ENCODE data around the gene CASQ1. TPM values are rescaled to one million over a fixed set of nuclear protein-coding genes. Genes with fewer than 3 reads are reported as not detected.

Gene CASQ1
- total RNA-seq, 2 experiments from 2014 or later = not detected

DNA sequence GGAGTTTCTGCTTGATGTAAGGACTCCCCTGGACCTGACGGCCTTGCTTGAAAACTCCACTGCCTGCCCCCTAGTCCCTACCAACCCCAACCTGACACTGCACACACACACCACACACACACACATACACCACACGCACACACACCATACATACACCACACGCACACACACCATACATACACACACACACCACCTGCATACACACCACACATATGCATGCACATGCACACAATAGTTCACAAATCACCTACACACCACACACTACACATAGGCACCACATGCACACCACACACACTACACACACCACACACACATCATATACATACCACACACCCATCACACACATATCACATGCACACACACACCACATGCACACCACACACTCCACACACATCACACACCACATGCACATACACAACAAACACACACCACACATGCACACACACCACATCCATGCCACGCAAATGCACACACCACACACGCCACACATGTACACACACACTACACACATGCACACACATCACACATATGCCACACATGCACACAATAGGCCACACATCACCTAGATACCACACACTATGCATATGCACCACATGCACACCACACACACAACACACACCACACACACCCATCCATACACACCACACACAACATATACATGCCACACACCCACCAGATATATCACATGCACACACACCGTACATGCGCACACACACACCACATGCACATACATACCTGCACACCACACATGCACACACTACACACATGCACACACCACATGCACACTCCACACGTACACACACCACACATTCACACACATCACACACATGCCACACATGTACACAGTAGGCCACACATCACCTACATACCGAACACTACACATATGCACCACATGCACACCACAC lies 3.7 kb downstream of the CASQ1 start:
- DNase-seq = no peak
- peaks cover 4% of the 10 kb centered on the region for H3K27me3 Mint-ChIP-seq
- no peak overlapping the region for H3K4me3 Mint-ChIP-seq
- H3K4me1 Mint-ChIP-seq = no peaks in the 10 kb centered on the region
- H3K27ac Mint-ChIP-seq = no peak overlapping the region
- H3K9me3 Mint-ChIP-seq = no peaks in the 10 kb centered on the region
- ChIA-PET CTCF (interaction anchor here (0.6 to 3.0 kb wide), 20 partner anchors 7 to 186 kb away, joined by 3 to 21 read pairs (median 5); partner anchors contain the start of gene PEX19), POLR2A (no interaction called here)
- no peaks in the 10 kb centered on the region for H3K36me3 Mint-ChIP-seq (ENCODE audit: low read depth)

DNA sequence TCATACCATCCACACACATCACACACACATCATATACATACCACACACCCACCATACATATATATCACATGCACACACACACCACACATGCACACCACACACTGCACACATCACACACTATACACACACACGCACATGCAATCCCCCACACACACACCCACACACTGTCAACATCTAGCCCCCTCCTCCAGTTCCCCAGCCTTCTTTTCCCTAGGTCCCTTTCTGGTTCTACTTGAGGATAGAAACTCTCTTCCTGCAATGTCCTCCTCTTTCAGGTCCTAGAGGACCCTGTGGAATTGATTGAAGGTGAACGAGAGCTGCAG lies 4.3 kb downstream of the CASQ1 start:
- no peak for DNase-seq
- H3K4me1 Mint-ChIP-seq = no peaks in the 10 kb centered on the region
- POLR2A ChIA-PET = no interaction called here
- CTCF ChIA-PET = no interaction called here
- no peaks in the 10 kb centered on the region for H3K9me3 Mint-ChIP-seq
- H3K27me3 Mint-ChIP-seq = peaks cover 2% of the 10 kb centered on the region
- no peaks in the 10 kb centered on the region for H3K36me3 Mint-ChIP-seq (ENCODE audit: low read depth)
- no peak overlapping the region for H3K27ac Mint-ChIP-seq
- no peak overlapping the region for H3K4me3 Mint-ChIP-seq

DNA sequence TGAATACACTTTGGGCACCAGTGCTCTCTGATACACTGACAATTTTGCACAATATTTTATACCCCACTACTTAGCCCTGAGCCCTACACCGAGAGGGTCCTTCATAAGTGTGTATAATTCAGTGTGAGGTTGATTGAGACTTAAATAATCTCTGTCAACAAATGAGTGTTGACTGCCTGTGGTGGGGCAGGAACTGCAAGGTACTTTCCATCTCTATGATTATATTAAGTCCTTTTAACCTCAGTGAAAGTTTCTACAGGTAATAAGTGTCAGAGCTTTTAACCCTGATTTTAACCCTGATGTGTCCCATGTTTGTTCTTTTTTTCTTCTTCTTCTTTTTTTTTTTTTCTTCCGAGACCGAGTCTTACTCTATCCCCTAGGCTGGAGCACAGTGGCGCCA lies 5.8 kb downstream of the CASQ1 start:
- Mint-ChIP-seq H3K9me3 (no peaks in the 10 kb centered on the region), H3K4me3 (no peak overlapping the region), H3K4me1 (no peaks in the 10 kb centered on the region), H3K27me3 (peaks cover 2% of the 10 kb centered on the region), H3K27ac (no peak overlapping the region), H3K36me3 (ENCODE audit: low read depth) (no peaks in the 10 kb centered on the region)
- CTCF ChIA-PET = interaction anchor here (0.6 to 1.4 kb wide), 6 partner anchors 8 to 117 kb away, joined by 3 to 6 read pairs (median 4); no protein-coding TSS in a partner anchor
- POLR2A ChIA-PET = no interaction called here
- DNase-seq = no peak

DNA sequence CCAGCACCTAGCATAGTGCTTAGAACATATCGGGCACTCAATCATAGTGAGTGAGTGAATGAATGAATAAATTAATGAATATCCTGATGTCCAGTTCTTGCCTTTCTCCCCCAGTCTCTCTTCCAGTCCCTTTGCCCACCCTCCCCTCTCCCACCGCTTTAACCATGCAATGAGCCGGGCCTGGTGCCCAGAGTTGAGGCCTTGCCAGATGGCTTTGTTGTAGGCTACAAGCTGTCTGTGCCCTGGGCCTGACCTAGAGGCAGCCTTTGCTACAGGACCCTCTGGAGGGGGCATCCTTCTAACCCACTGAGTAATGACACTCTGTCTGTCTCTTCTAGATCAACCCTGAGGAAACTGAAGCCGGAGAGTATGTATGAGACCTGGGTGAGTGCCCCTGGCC lies 6.9 kb downstream of the CASQ1 start:
- no peak overlapping the region for H3K4me3 Mint-ChIP-seq
- no peaks in the 10 kb centered on the region for H3K4me1 Mint-ChIP-seq
- ChIA-PET CTCF (no interaction called here), POLR2A (no interaction called here)
- no peak for DNase-seq
- H3K27ac Mint-ChIP-seq = no peak overlapping the region
- peaks cover 2% of the 10 kb centered on the region for H3K27me3 Mint-ChIP-seq
- no peaks in the 10 kb centered on the region for H3K9me3 Mint-ChIP-seq
- no peaks in the 10 kb centered on the region for H3K36me3 Mint-ChIP-seq (ENCODE audit: low read depth)

DNA sequence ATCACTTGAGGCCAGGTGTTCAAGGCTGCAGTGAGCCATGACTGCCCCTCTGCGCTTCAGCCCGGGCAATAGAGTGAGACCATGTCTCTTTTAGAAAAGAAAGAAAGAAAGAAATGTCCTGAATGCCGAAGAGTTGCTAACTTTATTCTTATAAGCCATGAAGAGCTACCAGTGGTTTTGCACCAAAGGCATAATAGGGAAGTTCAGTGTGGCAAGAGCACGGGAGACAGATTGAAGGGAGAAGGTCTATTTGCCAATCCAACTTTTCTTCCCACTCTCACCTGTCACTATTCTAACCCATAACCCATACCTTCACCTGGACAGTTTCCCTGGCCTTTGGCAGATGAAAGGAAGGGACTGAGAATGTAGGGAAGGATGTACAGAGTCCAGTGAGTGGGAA lies 10.4 kb downstream of the CASQ1 start:
- POLR2A ChIA-PET = no interaction called here
- Mint-ChIP-seq H3K4me1 (peaks cover 13% of the 10 kb centered on the region), H3K36me3 (ENCODE audit: low read depth) (no peaks in the 10 kb centered on the region), H3K27me3 (peaks cover 2% of the 10 kb centered on the region), H3K9me3 (no peaks in the 10 kb centered on the region), H3K27ac (no peak overlapping the region), H3K4me3 (no peak overlapping the region)
- CTCF ChIA-PET = interaction anchor here (1.0 to 2.5 kb wide), 5 partner anchors 10 to 95 kb away, joined by 3 to 8 read pairs (median 3); partner anchors contain the start of gene DCAF8
- no peak for DNase-seq

DNA sequence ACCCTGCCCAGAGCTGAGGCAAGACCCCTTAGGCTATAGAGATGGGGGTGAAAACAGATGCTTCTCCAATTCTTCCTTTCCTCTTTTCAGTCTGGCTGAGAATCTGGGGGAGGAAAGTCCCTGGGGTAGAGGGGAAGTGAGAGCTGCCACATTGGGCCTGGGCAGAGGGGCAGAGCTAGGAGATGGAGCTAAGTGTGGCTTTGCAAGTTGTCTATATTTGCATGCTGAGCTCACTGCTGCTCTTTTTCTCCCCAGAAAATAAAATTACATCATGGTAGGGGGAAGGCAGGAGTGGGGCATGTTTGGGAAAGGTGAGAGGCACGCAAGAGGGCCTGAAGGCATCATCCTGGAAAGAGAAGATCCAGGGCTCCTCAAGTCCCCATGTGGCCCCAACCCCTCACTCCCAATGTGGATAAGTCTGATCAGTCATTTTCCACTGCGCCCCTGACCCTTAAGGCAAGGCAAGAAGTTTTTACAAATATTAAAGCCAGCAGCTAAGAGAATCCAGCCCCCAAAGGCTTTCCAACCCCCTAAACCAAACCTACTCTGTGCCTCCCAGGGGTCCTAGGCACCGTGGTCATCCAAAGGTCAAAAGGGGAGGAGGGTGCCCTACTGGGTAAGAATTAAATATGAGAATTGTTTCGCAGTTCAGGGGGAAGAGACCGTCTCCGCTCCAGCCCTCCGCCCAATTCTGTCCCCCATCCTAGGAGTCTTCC lies 14.3 kb downstream of the CASQ1 start:
- peak overlapping the region; percentile 86 for H3K4me3 Mint-ChIP-seq
- ChIA-PET CTCF (interaction anchor here (1.4 to 3.1 kb wide), 3 partner anchors 9 to 86 kb away, joined by 6 to 19 read pairs (median 6); no protein-coding TSS in a partner anchor), POLR2A (interaction anchor here (0.6 kb wide), 1 partner anchor 58 kb away, joined by 6 read pairs; no protein-coding TSS in a partner anchor)
- H3K9me3 Mint-ChIP-seq = no peaks in the 10 kb centered on the region
- H3K27me3 Mint-ChIP-seq = no peaks in the 10 kb centered on the region
- peak overlapping the region; percentile 68 for H3K27ac Mint-ChIP-seq
- H3K36me3 Mint-ChIP-seq (ENCODE audit: low read depth) = peaks cover 3% of the 10 kb centered on the region
- DNase-seq = no peak
- H3K4me1 Mint-ChIP-seq = peaks cover 32% of the 10 kb centered on the region

DNA sequence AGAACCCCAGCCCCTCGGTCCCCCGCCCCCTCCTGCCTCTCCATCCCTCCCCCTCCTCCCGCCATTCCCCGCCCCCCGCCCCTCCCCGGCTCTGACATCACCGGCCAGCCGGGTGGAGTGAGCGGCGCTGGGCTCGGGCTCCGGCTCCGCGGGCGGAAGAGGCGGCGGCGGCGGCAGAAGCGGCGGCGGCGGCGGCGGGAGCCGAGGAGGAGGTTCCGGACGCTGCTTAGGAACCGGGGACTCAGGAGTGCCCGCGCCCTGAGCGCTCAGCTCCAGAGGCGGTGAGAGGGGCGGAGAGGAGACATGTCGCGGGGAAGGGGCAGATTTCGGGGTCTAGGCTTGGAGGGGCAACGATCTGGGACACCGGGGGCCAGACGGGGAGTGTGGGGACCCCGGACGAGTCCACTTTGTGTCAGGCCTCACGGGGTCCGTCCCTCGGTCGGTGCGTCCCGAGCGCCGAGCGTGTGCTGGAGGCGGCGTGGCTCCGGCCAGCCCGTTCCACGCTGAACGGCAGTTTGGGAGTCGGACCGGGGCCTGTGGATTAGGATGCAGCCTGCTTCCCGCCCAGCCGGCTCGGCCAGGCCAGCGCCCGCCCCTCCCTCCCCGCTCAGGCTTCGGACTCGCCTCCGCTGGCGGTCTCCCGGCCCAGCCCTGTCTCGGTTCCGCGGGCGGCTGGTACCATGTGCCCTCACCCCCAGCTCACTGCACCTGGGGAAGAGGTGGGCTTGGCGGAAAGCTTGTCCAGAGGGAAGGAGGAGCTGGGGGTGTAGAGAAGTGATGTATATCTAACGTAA lies 15.1 kb downstream of the CASQ1 start, which contains the start of gene PEA15:
Gene PEA15 (plus strand): TSS at position 143 of the 794 bp plus-strand sequence. CDS start 6,161 bp downstream, outside the sequence.
- H3K4me1 Mint-ChIP-seq = peaks cover 38% of the 10 kb centered on the region
- DNase-seq = peak; percentile 67
- peak within 1 kb of the TSS; percentile 90 for H3K27ac Mint-ChIP-seq
- CTCF ChIA-PET = interaction anchor here (1.4 to 3.1 kb wide), 2 partner anchors 13 to 86 kb away, joined by 6 to 19 read pairs; no protein-coding TSS in a partner anchor
- H3K27me3 Mint-ChIP-seq = no peaks in the 10 kb centered on the region
- peaks cover 3% of the 10 kb centered on the region for H3K36me3 Mint-ChIP-seq (ENCODE audit: low read depth)
- POLR2A ChIA-PET = no interaction called here
- peak within 1 kb of the TSS; percentile 86 for H3K4me3 Mint-ChIP-seq
- no peaks in the 10 kb centered on the region for H3K9me3 Mint-ChIP-seq

DNA sequence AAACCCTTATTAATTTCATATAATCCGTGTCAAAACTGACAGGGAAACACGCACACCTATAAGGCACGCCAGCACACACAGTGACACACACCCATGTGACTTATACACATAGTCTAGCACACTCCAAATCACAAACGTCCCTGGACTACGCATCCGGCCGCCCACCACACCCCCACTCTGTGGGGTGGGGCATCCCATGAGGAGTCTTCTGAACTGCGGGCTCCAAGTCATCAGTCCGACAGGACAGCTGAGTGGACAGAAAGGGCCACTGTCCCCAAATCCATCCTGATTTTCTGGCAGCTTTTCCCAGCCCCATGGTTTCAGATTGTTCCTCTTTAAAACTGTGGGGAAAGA lies 15.6 kb downstream of the CASQ1 start:
- H3K4me1 Mint-ChIP-seq = peaks cover 38% of the 10 kb centered on the region
- ChIA-PET CTCF (interaction anchor here (1.4 to 1.8 kb wide), 2 partner anchors 15 to 85 kb away, joined by 5 to 6 read pairs; partner anchors contain the start of gene CASQ1), POLR2A (no interaction called here)
- peaks cover 3% of the 10 kb centered on the region for H3K36me3 Mint-ChIP-seq (ENCODE audit: low read depth)
- peak overlapping the region; percentile 79 for H3K27ac Mint-ChIP-seq
- peak; percentile 30 for DNase-seq
- no peaks in the 10 kb centered on the region for H3K9me3 Mint-ChIP-seq
- peak overlapping the region; percentile 86 for H3K4me3 Mint-ChIP-seq
- no peaks in the 10 kb centered on the region for H3K27me3 Mint-ChIP-seq

DNA sequence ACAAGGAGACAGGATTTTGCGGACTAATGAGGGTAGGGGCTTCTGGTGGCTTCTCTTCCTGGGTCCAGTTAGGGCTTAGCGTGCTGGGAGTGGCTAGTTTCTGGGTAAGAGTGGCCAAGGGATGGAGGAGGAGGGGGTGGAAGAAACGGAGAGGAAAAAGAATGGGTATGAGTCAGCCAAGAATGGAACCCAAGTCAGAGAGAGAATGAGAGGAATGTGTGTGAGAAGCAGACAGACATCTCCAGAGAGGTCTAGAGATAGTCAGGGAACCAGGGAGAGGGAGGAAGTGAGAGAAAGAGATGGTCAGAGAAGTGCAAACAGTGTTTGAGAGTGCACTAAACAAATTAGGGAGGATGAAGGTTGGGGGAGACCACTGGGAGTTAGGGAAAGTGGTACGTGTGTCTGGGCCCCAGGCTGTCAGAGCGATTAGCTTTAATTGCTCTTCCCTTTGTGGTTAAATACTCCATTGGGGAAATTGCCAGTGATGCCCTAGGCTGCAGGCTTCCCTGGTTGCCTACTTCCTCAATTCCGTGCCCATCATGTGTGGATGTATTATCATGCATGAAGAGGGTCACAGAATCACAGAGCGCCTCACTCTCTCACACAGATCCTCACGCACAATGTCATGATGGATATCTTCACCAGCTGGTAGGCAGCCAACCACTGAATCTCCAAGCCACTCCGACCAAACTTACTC lies 16.2 kb downstream of the CASQ1 start:
- POLR2A ChIA-PET = no interaction called here
- Mint-ChIP-seq H3K4me1 (peaks cover 38% of the 10 kb centered on the region), H3K4me3 (peak overlapping the region; percentile 86), H3K27ac (peak overlapping the region; percentile 79), H3K36me3 (ENCODE audit: low read depth) (peaks cover 3% of the 10 kb centered on the region), H3K9me3 (no peaks in the 10 kb centered on the region), H3K27me3 (no peaks in the 10 kb centered on the region)
- CTCF ChIA-PET = interaction anchor here (0.9 to 1.8 kb wide), 5 partner anchors 12 to 85 kb away, joined by 3 to 6 read pairs (median 4); partner anchors contain the start of gene CASQ1
- no peak for DNase-seq

DNA sequence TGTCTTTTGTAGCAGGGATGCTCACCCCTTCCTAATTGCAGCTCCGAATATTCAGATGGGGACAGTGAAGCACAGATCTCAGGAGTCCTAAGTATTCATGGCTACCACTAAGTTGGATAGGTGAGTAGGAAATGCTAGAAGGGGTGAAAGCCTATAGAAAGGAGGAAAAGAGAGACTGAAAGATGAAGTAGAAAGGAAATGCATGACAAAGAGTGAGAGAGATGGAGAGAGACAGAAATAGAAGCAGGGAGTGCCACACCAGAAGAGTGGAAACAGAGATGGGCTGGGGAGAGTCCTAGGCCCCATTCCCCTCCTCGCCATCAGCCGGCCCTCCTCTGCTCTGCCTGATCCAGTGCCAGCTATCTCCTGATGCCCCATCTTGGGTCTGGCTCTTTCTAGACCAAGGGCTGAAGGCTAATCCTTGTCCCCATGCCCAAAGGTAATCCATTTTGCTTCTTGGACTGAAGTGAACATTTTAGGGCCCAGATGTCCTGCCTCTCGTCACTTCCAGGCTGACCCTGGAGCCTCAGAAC lies 16.8 kb downstream of the CASQ1 start:
- Mint-ChIP-seq H3K4me3 (no peak overlapping the region), H3K27ac (no peak overlapping the region), H3K36me3 (ENCODE audit: low read depth) (peaks cover 5% of the 10 kb centered on the region), H3K4me1 (peaks cover 38% of the 10 kb centered on the region), H3K27me3 (no peaks in the 10 kb centered on the region), H3K9me3 (no peaks in the 10 kb centered on the region)
- DNase-seq = no peak
- POLR2A ChIA-PET = no interaction called here
- CTCF ChIA-PET = interaction anchor here (0.9 to 1.8 kb wide), 5 partner anchors 11 to 84 kb away, joined by 3 to 6 read pairs (median 4); partner anchors contain the start of gene CASQ1

DNA sequence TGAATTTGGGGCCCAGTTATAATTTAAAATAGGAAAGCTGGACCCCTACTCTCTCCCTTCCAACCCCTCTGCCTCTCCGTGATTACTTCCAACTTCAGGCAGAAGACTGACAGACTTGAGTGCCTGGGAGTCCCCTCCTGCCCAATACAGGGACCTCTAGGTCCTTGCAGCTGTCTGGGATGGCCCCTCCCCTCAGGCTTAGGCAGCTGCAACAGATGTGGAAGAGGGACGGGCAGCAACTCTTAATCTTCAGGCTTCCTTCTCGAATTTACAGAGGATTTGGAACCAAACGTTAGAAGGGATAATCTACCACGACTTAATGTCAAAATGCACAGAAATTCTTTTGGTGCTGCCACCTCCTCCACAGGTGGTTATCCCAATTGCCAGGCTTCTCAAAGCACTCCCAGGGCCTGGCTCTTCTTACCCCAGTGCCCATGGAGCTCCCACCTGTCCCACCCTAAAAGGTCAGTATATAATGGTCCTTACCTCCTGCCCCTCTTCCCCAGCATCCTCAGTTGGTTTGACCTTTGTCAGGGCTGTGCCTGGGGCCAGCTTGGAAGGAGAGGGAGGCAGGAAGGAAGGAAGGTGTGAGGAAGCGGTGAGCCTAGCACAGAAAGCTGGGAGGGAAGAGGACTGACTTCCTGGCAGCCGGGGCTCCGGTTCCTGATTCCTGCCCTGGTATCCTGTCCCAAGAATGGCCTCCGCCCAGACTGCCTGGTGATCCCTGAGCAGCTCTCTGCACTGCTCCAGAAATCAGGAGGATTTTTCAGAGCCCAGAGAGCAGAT lies 17.6 kb downstream of the CASQ1 start:
- H3K9me3 Mint-ChIP-seq = no peaks in the 10 kb centered on the region
- POLR2A ChIA-PET = no interaction called here
- no peaks in the 10 kb centered on the region for H3K27me3 Mint-ChIP-seq
- peaks cover 11% of the 10 kb centered on the region for H3K36me3 Mint-ChIP-seq (ENCODE audit: low read depth)
- CTCF ChIA-PET = interaction anchor here (0.9 to 1.8 kb wide), 6 partner anchors 10 to 44 kb away, joined by 3 to 6 read pairs (median 4); partner anchors contain the start of gene CASQ1
- H3K4me1 Mint-ChIP-seq = peaks cover 38% of the 10 kb centered on the region
- no peak for DNase-seq
- H3K4me3 Mint-ChIP-seq = no peak overlapping the region
- peak overlapping the region; percentile 31 for H3K27ac Mint-ChIP-seq

All from activated CD4-positive, alpha-beta T cell treated with anti-CD3 and anti-CD28 coated beads, Interleukin-2, amount 10 ng/mL, durations not matched to agents 7 days and 5 days (primary cell).